Adrenal gland (tissue), 5 donors: ENCODE measurements around the gene DEFB108B.
"Not testable (repeated sequence)": the region's sequence is repeated elsewhere in the genome, so short reads cannot be mapped to it uniquely, and the experiment has no call there.

ENCODE experiments used
- POLR2A ChIP-seq, 2 donors: fragments of 450-650 bp; IDR thresholded peaks; one replicate each; pipeline ENCODE4 v1.6.1; 2017; ENCODE audit warnings: antibody characterized with exemption in 2 of 2, mild to moderate bottlenecking in 2 of 2, moderate library complexity in 1 of 2
- TF ChIP-seq, protein P1 (sequence below), 6 experiments: fragments of 450-650 bp in 4 of 6; fragments of 200-600 bp in 2 of 6; sonication (generic) in 1 of 6; IDR thresholded peaks; 1 replicate in 5 of 6; 2 replicates in 1 of 6; pipeline versions ENCODE4 v1.5.1 to v1.8.0; 2016 to 2021; ENCODE audit warnings: antibody characterized with exemption in 6 of 6, mild to moderate bottlenecking in 2 of 6, moderate library complexity in 1 of 6
- donor health status: DM: no; HTN: no; CAD: no.

DNA sequence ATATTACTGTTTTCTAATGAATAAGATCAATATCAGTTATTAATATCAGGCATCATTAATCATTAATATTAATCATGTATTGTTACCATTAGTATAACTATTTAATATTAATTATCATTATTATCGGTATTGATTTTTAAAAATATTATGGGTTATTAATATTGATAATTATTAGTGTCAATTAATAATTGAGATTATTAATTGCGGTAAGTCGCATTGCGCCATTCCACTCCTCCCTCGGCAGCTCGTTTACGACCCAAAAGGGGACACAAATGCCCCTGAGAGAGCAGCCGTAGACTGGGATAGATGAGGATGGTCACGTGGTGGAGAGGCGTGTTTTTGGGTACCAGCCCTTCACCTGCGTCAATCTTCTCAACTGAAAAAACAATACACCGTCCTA, 52.8 kb downstream of the DEFB108B start:
- TF ChIP-seq, protein P1, sequence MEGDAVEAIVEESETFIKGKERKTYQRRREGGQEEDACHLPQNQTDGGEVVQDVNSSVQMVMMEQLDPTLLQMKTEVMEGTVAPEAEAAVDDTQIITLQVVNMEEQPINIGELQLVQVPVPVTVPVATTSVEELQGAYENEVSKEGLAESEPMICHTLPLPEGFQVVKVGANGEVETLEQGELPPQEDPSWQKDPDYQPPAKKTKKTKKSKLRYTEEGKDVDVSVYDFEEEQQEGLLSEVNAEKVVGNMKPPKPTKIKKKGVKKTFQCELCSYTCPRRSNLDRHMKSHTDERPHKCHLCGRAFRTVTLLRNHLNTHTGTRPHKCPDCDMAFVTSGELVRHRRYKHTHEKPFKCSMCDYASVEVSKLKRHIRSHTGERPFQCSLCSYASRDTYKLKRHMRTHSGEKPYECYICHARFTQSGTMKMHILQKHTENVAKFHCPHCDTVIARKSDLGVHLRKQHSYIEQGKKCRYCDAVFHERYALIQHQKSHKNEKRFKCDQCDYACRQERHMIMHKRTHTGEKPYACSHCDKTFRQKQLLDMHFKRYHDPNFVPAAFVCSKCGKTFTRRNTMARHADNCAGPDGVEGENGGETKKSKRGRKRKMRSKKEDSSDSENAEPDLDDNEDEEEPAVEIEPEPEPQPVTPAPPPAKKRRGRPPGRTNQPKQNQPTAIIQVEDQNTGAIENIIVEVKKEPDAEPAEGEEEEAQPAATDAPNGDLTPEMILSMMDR (IDR thresholded peaks at IDR 0.05): not testable (repeated sequence)
- TF ChIP-seq POLR2A (IDR thresholded peaks at IDR 0.05): not testable (repeated sequence)
